Raji (cell line): ENCODE results near the gene OPN3.

Experiments used
- POLR2A ChIP-seq: IDR thresholded peaks from 2 replicates; pipeline ENCODE4 v1.6.1; 2011; ENCODE audit warnings: low read depth, low read length, control low read depth; ENCODE audit not compliant: insufficient read depth

OPN3 gene

DNA sequence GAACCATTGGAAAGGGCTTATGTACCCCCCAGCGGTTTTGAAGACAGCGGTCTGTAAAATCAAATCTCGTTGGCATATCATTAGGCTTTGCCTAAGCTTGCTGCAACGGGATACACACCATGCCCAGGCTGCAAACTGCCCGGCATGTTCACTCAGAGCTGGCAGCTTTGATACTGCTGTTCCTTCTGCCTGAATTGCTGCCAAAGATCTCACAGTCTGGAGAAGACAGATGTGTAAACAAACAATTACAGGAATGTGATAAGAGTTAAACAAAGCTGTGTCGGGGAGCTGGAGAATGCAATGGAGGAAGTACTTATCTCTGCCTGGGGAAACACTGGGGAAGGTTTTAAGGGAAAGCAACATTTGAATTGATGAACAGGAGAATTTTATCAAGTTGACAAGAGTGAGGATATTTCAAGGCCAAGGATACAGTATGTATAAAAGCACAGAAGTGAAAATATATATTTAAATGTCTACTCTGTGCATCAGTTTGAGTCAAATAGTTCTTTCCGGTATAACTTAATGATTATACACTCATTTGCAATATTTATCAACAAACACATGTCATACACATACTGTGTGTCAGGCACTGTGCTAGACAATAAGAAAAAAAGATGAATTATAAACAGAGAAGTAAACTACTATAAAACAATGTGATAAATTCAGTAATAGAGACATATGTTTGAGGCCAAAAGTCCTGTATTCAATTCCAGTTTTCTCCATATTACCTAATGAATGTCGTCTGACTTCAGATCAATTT lies 29.9 kb downstream of the OPN3 start:
- no peak for TF ChIP-seq POLR2A

DNA sequence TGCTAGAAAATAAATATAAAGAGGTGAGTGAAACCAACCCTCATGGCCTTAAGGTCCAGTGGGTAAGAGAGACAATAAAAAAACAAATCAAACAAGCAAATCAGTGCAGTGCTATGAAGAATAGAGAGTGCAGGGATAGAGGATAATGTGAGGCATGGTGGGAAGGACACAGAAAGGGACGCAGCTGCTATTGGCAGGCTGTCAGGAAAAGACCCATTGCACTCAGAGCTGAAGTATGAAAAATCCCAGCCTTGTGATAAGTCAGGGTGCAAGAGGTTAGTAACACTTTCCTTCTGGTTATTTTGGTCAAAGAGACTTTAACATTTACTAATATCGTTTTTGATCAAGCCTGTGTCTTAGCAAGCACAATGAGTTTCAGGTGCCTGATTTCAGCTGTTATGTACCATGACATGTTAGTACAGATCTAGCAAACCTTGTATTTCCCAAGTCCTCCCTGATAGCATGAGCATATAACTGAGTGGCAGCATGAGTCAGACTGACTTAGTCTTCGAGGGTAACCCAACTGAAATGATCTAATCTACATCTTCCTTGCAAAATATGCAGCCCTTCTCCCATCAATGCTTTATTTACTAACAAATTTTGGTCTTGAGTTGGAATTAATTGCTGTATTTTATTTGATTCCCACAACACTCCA lies 31.7 kb downstream of the OPN3 start:
- TF ChIP-seq POLR2A = no peak

DNA sequence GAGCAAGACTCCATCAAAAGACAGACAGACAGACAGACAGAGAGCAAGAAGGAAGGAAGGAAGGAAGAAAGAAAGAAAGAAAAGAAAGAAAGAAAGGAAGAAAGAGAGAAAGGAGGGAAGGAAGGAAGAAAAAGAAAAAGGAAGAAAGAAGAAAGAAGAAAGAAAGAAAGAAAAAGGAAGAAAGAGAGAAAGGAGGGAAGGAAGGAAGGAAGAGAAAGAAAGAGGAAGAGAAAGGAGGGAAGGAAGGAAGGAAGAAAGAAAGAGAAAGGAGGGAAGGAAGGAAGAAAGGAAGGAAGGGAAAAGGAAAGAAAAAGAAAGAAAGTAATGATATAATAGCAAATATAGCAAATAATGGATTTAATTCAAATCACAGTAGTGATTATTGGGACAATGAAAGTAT lies 32.7 kb downstream of the OPN3 start:
- TF ChIP-seq POLR2A = no peak

DNA sequence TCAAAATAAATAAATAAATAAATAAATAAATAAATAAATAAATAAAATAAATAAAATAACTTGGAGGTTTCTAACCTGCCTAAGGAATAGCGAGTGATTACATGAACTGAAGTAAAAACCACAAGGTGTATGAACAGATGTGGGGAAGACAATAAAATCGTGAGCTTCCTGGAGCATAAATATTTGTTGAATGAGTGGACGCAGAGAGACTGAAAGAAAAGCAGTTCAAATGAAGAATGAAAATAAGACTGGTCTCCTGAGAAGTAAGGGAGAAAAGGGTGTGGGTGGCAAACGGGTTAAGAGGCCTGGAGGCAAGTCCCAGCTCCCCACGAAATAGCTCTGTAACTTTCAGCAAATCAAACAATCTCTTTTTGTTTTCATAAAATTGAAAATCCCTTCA lies 33.6 kb downstream of the OPN3 start:
- no peak for TF ChIP-seq POLR2A

DNA sequence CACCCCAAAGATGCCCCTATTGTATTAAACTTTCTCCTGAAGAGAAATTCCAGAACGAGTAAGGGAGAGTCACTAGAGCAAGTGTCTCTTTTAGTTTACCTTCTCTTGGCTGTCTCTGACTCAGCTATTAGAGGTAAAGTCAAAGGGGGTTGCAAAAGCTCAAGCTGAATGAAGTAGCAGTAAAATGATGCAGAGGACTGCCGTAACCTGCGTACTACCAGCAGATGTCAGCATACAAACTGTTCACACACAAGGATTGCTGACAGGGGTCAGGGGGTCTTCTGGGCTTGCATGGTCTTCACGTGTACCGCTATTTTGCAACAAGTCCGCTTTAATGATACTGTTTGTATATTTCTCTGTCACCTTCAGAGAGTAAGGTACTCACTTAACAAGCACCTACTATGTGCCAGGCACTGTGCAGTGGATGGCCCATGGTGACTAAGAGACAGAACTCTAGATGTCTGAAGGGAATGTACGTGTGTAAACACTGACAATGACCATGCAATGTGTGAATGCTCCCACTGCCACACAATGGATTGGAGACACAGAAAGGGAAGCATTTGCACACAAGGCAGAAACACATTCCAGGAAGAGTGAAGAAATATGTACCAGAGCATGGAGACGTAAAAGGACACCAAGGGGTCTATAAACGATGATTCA lies 34.9 kb downstream of the OPN3 start:
- no peak for TF ChIP-seq POLR2A

DNA sequence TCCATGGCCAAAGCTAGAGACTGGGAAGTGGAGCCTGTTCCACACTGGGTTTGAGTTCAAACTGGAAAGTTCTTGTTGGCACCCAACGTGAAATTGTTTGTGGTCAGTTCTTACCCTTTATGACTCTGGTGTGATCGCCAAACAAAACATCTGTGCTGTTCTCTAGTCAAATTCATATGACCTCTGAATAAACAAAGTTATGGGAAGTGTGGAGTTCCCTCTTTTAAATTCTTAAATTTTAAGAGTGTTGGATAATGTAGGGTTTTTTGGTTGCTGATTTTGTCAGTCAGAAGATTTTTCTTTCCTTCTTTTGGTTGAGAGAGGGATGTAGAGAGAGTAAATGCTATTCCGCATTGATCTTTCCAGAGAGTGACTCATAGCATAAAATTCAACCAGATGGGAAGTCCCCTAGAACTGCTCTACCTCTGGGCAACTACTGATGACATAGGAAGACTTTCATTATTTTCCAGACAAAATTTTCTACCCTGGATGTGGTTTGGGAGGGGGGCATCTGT lies 36.4 kb downstream of the OPN3 start:
- no peak for TF ChIP-seq POLR2A

DNA sequence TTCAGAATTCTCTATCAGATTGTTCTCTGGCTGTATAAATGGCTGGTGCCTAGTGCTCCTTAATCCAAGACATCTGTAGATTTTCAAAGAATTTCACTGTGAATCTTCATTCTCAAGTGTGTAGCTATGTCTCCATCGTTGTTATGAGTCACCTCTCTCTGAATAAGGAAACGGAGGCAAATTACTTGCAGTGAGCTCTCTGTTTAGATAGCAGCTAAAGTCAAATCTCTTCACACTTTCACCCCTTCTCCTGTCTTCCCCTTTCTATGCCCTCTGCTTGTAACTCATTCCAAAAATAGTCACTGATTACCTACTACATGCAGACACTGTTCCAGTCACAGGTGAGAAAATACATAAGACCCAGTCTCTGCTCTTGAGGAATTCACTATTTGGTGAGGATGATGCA lies 39.7 kb downstream of the OPN3 start:
- TF ChIP-seq POLR2A = no peak

DNA sequence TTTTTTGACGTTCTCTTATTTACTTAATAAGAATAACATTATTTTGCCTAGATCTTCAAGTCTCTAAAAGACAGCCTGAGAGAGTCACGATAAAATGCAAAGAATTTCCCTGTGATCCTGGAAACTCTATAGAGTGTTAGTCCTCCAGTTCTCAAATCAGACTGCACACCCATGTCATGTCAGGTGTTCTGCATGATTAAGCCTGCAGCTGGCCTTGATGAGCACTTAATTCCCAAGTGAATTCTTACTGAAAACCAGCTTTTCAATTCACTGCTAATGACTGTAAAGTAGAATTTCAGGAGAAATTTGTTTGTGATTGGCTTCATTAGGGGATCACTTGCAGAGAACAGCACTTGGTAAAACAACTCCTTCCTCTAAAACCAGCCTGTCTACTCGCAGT lies 41.9 kb downstream of the OPN3 start:
- TF ChIP-seq POLR2A = no peak

DNA sequence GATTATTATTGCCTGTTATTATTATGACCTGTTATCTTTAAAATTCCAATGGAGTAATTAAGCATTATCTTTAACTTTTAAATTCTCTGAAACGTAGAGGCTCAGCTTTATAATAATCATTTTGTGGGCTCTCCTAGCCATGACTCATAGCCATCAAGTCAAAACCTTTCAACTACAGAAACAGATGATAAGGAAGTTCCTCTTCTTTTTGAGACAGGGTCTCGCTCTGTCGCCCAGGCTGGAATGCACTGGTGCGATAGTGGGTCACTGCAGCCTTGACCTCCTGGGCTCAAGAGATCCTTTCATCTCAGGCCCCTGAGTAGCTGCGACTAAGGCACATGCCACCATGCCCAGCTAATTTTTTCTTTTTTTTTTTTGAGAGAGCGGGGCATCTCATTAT lies 43.5 kb downstream of the OPN3 start:
- TF ChIP-seq POLR2A = no peak

DNA sequence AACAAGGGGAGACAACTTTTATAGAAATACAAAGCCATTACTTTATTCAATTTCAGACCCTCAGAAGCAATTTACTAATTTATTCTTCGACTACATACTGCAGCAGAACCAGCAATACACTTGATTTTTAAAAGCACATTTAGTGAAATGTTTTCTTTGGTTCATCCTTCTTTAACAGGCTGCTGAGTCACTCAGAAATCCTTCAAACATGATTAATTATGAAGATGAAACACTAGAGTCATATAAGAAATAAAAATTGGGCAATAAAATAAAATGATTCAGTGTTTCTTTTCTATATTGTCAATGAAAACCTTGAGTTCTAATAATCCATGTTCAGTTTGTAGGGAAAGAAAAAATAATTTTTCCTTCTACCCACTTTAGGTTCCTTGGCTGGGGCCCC lies 47.0 kb downstream of the OPN3 start:
- TF ChIP-seq POLR2A = no peak

DNA sequence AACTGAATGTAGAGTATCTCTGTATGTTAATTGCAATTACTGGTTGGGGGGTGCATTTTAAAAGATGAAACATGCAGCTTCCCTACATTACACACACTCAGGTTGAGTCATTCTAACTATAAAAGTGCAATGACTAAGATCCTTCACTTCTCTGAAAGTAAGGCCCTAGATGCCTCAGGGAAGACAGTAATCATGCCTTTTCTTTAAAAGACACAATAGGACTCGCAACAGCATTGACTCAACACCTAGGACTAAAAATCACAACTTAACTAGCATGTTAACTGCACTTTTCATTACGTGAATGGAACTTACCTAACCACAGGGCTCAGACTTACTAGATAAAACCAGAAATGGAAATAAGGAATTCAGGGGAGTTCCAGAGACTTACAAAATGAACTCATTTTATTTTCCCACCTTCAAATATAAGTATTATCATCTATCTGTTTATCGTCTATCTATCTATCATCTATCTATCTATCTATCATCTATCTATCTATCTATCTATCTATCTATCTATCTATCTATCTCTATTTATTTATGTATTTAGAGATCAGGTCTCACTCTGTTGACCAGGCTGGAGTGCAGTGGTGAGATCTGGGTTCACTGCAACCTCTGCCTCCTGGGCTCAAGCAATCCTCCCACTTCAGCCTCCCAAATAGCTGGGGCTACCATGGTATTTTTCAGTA lies 47.8 kb downstream of the OPN3 start:
- TF ChIP-seq POLR2A = no peak

DNA sequence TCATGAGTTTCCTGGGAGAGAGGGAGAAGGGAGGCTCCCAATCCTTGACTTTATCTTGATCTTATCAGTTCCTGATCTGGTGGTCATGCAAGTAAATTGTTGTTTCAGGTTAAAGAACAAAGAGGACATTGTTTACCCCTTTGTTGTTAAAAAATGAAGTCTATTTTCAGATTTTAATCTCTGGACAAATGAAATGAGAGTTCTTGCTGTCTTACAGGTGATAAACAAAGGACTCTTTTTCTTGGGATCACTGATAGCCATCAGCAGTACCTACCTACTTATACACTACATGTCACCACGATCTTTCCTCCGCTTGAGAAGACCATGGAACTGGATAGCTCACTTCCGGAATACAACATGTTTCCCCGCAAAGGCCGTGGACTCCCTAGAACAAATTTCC lies 48.4 kb downstream of the OPN3 start:
- no peak for TF ChIP-seq POLR2A

DNA sequence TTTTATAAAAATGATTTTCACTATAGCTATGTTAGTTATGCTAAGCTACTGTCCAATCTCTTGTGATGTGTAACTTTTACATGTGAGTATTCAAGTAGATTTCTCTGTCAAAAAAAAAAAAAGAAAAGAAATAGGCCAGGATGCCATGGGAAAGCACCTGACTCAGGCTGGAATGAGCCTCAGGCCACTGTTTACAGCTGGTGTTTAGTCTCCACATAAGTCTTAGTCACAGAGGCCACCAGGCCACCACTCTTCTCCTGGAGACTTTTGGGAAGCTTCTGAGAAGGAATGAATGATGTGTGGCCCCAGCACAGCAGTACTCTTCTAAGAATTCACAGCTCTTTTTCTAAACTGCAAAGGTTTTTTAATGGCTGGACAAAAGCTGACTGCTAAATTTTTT lies 48.9 kb downstream of the OPN3 start:
- TF ChIP-seq POLR2A = no peak

DNA sequence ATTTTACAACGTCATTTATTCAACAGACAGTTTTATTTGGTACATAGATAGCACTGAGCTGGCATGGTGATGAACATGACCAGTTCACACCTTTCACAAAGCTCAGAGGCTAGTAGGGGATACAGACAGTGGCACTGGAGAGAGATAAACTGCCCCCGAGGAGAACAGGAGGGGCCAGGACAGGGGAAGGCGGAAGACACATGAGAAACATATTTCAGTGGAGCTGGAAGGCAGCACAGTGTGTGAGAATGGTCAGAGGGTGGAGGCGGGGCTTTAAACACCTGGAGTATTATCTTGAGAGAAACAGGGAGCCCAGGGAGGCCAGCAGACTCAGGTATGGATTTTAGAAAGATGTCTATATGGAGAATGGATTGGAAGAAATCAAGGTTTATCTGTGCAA lies 49.5 kb downstream of the OPN3 start:
- TF ChIP-seq POLR2A = no peak

DNA sequence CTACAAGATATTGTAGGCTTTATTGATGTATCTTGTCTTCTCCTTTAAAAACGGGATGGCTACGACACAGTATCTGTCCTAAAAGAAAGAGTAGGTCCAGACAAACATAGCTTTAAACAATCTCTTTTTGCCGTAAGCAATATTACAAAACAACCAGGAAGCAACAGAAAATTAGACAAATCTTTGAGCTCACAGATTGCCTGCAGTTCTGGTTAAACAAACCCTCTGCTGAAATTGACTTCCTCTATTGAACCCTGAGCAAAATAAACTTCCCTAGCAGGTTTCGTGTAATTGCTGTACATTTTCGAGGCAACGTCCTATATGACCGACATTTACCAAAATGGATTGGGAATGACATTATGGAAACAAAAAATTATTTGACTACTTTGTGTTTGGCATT lies 50.6 kb downstream of the OPN3 start:
- TF ChIP-seq POLR2A = no peak
